Stomach (tissue), 4 donors: Measurements from ENCODE around the gene TNP1.

Experiments
- EP300 ChIP-seq: sonication (generic); formaldehyde crosslinking; IDR thresholded peaks from one replicate; pipeline ENCODE4 v1.6.1; 2017; ENCODE audit warnings: antibody characterized with exemption
- TF ChIP-seq, protein P1 (sequence below), 7 experiments: fragments of 450-650 bp in 4 of 7; fragments of 200-600 bp in 3 of 7; sonication (generic) in 3 of 7; IDR thresholded peaks; one replicate each; pipeline ENCODE4 v1.5.1; 2016 to 2019; ENCODE audit warnings: antibody characterized with exemption in 7 of 7, control low read depth in 2 of 7, mild to moderate bottlenecking in 1 of 7

DNA sequence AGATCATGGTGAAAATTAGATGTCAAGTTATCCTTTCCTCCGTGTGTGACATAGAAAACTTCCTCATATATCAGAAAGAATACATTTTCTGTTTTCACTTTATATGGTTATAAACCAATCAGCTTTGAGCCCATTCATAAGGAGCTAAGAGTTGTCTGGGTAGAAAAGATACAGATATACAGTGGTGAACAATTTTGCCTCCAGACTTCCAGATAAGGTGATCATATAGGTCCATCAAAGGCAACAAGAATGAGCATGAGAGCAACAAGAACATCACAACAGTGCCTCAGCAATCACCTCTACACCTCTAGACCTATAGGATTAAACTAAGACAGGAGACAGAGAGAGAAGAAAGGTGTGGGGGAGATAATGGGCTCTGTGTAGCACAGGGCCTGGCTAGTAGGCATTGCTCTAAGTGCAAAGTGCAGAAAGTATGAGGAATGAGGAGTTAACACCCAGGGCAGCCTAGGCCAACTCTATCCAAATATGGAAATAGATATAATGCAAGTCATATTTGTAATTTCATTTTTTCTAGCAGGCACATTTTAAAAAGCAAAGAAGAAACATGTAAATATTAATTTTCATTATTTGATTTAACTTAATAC, 8.3 kb downstream of the TNP1 start:
- TF ChIP-seq, protein P1, sequence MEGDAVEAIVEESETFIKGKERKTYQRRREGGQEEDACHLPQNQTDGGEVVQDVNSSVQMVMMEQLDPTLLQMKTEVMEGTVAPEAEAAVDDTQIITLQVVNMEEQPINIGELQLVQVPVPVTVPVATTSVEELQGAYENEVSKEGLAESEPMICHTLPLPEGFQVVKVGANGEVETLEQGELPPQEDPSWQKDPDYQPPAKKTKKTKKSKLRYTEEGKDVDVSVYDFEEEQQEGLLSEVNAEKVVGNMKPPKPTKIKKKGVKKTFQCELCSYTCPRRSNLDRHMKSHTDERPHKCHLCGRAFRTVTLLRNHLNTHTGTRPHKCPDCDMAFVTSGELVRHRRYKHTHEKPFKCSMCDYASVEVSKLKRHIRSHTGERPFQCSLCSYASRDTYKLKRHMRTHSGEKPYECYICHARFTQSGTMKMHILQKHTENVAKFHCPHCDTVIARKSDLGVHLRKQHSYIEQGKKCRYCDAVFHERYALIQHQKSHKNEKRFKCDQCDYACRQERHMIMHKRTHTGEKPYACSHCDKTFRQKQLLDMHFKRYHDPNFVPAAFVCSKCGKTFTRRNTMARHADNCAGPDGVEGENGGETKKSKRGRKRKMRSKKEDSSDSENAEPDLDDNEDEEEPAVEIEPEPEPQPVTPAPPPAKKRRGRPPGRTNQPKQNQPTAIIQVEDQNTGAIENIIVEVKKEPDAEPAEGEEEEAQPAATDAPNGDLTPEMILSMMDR (IDR thresholded peaks at IDR 0.05) = no peak
- TF ChIP-seq EP300 = no peak
